IMR-90 (cell line): Measurements from ENCODE around the gene KRTAP10-3. TPM values are rescaled to one million over a fixed set of nuclear protein-coding genes. Genes with fewer than 3 reads are reported as not detected.

Experiments used
- ATAC-seq: fragments of 200-7000 bp; cut with Tn5 transposase; 2 replicates; pipeline ENCODE4 v1.9.1; 2020; ENCODE audit warnings: low read depth, mild to moderate bottlenecking, moderate library complexity
- BruUV-seq: library from RNA; stranded (reverse); fragments of 400-500 nt; replicated peaks from 2 replicates; lab custom pipeline; 2021; lab: Mats Ljungman, UMichigan
- CTCF ChIA-PET: fragments of 300-600 bp; formaldehyde crosslinking; extraction: SDS; loops from one replicate; lab custom pipeline; 2021; ENCODE audit warnings: antibody characterized with exemption; lab: Yijun Ruan, JAX
- POLR2A ChIA-PET: fragments of 300-600 bp; sonication (Branson Sonifier 250); formaldehyde crosslinking; loops from one replicate; lab custom pipeline; 2022; ENCODE audit warnings: antibody characterized with exemption; ENCODE audit not compliant: unreplicated experiment; lab: Charles Lee
- DNase-seq: peaks from one replicate; pipeline ENCODE4 v3.0.0; 2013
- H2AFZ ChIP-seq: replicated peaks from 2 replicates; pipeline ENCODE3; 2013; ENCODE audit warnings: low read length, mild to moderate bottlenecking; ENCODE audit not compliant: poor library complexity
- H2AK5ac ChIP-seq: 2 replicates; pipeline ENCODE4 v1.6.1; 2013; ENCODE audit warnings: low read depth, low read length, inconsistent platforms
- H2AK9ac ChIP-seq: replicated peaks from 2 replicates; pipeline ENCODE3; 2013; ENCODE audit warnings: mild to moderate bottlenecking, low read depth, low read length, moderate library complexity; ENCODE audit not compliant: poor library complexity
- H2BK120ac ChIP-seq: 2 replicates; pipeline ENCODE4 v1.6.1; 2013; ENCODE audit warnings: low read depth, low read length, inconsistent platforms
- H2BK15ac ChIP-seq: 3 replicates; pipeline ENCODE4 v1.6.1; 2013; ENCODE audit warnings: low read depth, low read length, inconsistent platforms
- H2BK20ac ChIP-seq: 2 replicates; pipeline ENCODE4 v1.6.1; 2013; ENCODE audit warnings: low read depth, mild to moderate bottlenecking, inconsistent platforms, low read length, moderate library complexity
- H2BK5ac ChIP-seq: 2 replicates; pipeline ENCODE4 v1.6.1; 2013; ENCODE audit warnings: mild to moderate bottlenecking, low read depth, low read length, inconsistent platforms; ENCODE audit not compliant: poor library complexity, severe bottlenecking
- H3K14ac ChIP-seq: replicated peaks from 2 replicates; pipeline ENCODE4 v1.6.1; 2013; ENCODE audit warnings: low read depth, low read length, inconsistent platforms
- H3K18ac ChIP-seq: 2 replicates; pipeline ENCODE4 v1.6.1; 2013; ENCODE audit warnings: low read depth, low read length, control low read depth
- H3K23ac ChIP-seq: 2 replicates; pipeline ENCODE4 v1.6.1; 2013; ENCODE audit warnings: low read depth, low read length, inconsistent platforms
- H3K27ac ChIP-seq: 2 replicates; pipeline ENCODE4 v1.5.1; 2013; ENCODE audit warnings: mild to moderate bottlenecking, control low read depth, low read length; ENCODE audit not compliant: insufficient read depth
- H3K27me3 ChIP-seq: 2 replicates; pipeline ENCODE4 v1.6.1; 2013; ENCODE audit warnings: low read length; ENCODE audit not compliant: control insufficient read depth, insufficient read depth
- H3K36me3 ChIP-seq: 2 replicates; pipeline ENCODE4 v1.6.1; 2013; ENCODE audit warnings: low read length, mixed read lengths; ENCODE audit not compliant: control insufficient read depth, insufficient read depth
- H3K4ac ChIP-seq: 2 replicates; pipeline ENCODE4 v1.6.1; 2013; ENCODE audit warnings: low read depth, low read length, inconsistent platforms
- H3K4me1 ChIP-seq: 2 replicates; pipeline ENCODE4 v1.6.1; 2013; ENCODE audit warnings: low read length, mixed read lengths; ENCODE audit not compliant: control insufficient read depth, insufficient read depth
- H3K4me2 ChIP-seq: 2 replicates; pipeline ENCODE4 v1.6.1; 2013; ENCODE audit warnings: low read depth, mild to moderate bottlenecking, control low read depth, low read length, moderate library complexity
- H3K4me3 ChIP-seq: 2 replicates; pipeline ENCODE4 v1.5.1; 2013; ENCODE audit warnings: low read depth, mild to moderate bottlenecking, control low read depth, low read length, moderate library complexity; ENCODE audit not compliant: insufficient read depth
- H3K56ac ChIP-seq: 2 replicates; pipeline ENCODE4 v1.6.1; 2013; ENCODE audit warnings: low read length, inconsistent platforms; ENCODE audit not compliant: insufficient read depth; ENCODE audit errors: extremely low read depth
- H3K79me1 ChIP-seq, 2 experiments: 2 replicates each; pipeline ENCODE4 v1.6.1; 2013; ENCODE audit warnings: low read length in 2 of 2, inconsistent platforms in 1 of 2, low read depth in 1 of 2
- H3K9ac ChIP-seq: 2 replicates; pipeline ENCODE4 v1.6.1; 2013; ENCODE audit warnings: low read depth, low read length, control low read depth
- H3K9me1 ChIP-seq: 2 replicates; pipeline ENCODE4 v1.6.1; 2013; ENCODE audit warnings: low read length, inconsistent platforms; ENCODE audit not compliant: insufficient read depth
- H3K9me3 ChIP-seq: 2 replicates; pipeline ENCODE4 v1.6.1; 2013; ENCODE audit warnings: low read length; ENCODE audit not compliant: control insufficient read depth, insufficient read depth
- H4K20me1 ChIP-seq: 2 replicates; pipeline ENCODE4 v1.6.1; 2013; ENCODE audit warnings: low read length, inconsistent platforms; ENCODE audit not compliant: insufficient read depth
- H4K5ac ChIP-seq: 2 replicates; pipeline ENCODE4 v1.6.1; 2013; ENCODE audit warnings: mild to moderate bottlenecking, low read depth, low read length, control low read depth
- H4K8ac ChIP-seq, 2 experiments: 2 replicates each; pipeline ENCODE4 v1.6.1; 2013; ENCODE audit warnings: low read depth in 2 of 2, low read length in 2 of 2, control low read depth in 1 of 2, inconsistent platforms in 1 of 2
- H4K91ac ChIP-seq: 2 replicates; pipeline ENCODE4 v1.6.1; 2013; ENCODE audit warnings: low read depth, low read length, inconsistent platforms; ENCODE audit not compliant: insufficient read depth
- CHD1 ChIP-seq: IDR thresholded peaks from 2 replicates; pipeline ENCODE4 v1.6.1; 2012; ENCODE audit warnings: low read depth, low read length, improper control_type of control experiment
- MAFK ChIP-seq: IDR thresholded peaks from 2 replicates; pipeline ENCODE4 v1.6.1; 2012; ENCODE audit warnings: low read depth, low read length, improper control_type of control experiment
- MAZ ChIP-seq: IDR thresholded peaks from 2 replicates; pipeline ENCODE4 v1.6.1; 2012; ENCODE audit warnings: low read depth, mild to moderate bottlenecking, low read length, improper control_type of control experiment, moderate library complexity, borderline replicate concordance
- POLR2A ChIP-seq: IDR thresholded peaks from 2 replicates; pipeline ENCODE4 v1.6.1; 2012; ENCODE audit warnings: mild to moderate bottlenecking, low read depth, low read length
- RFX5 ChIP-seq: IDR thresholded peaks from 2 replicates; pipeline ENCODE4 v1.8.0; 2012; ENCODE audit warnings: low read depth, mild to moderate bottlenecking, low read length, moderate library complexity
- WGBS, 2 experiments: methylation state at CpG; one replicate each; pipeline versions ENCODE4 v1.1.5 to v1.1.7; 2013; ENCODE audit warnings: missing lambda C conversion rate in 2 of 2; ENCODE audit not compliant: insufficient read length in 1 of 2; ENCODE audit errors: extremely low coverage in 2 of 2; 5-methylcytosine and 5-hydroxymethylcytosine counted together
- dilution Hi-C: fragments of 300-500 bp; cut with HindIII; formaldehyde crosslinking; loops from one replicate; pipeline ENCODE4 v1.14.3; 2018; ENCODE audit warnings: low sequenced_read_pairs; ENCODE audit not compliant: unreplicated experiment
- in situ Hi-C: fragments of 300-500 bp; cut with MboI; formaldehyde crosslinking; loops from 3 replicates; pipeline ENCODE4 v1.14.3; 2019; ENCODE audit warnings: low sequenced_read_pairs, inconsistent platforms, mixed read lengths
- intact Hi-C: fragments of 100-400 bp; cut with micrococcal nuclease; formaldehyde crosslinking; loops from 2 replicates; pipeline ENCODE4 v1.10.0; 2022
- polyA plus RNA-seq, 3 experiments: library from polyadenylated mRNA; depleted of rRNA; stranded (reverse); fragments of >200 nt; gene quantifications; 2 replicates each; pipeline ENCODE4 v1.2.3, GENCODE V29; 2012; ENCODE audit warnings: low replicate concordance in 1 of 3
- total RNA-seq: library from RNA; depleted of rRNA; stranded (reverse); fragments of >200 nt; gene quantifications from 2 replicates; pipeline ENCODE4 v1.2.3, GENCODE V29; 2012
- TF ChIP-seq, protein P1 (sequence below): fragments of 150-350 bp; IDR thresholded peaks from 2 replicates; pipeline ENCODE4 v1.6.1; 2017; ENCODE audit warnings: mild to moderate bottlenecking, antibody characterized with exemption, low read length, low read depth
- TF ChIP-seq, protein P2 (sequence below): conservative IDR thresholded peaks from 2 replicates; pipeline ENCODE4 v1.5.1; 2012; ENCODE audit warnings: mild to moderate bottlenecking, low read depth, low read length, improper control_type of control experiment

Gene KRTAP10-3
- total and polyA plus RNA-seq, 2 of the 4 experiments (the other 2 are of a cell fraction): not detected

DNA sequence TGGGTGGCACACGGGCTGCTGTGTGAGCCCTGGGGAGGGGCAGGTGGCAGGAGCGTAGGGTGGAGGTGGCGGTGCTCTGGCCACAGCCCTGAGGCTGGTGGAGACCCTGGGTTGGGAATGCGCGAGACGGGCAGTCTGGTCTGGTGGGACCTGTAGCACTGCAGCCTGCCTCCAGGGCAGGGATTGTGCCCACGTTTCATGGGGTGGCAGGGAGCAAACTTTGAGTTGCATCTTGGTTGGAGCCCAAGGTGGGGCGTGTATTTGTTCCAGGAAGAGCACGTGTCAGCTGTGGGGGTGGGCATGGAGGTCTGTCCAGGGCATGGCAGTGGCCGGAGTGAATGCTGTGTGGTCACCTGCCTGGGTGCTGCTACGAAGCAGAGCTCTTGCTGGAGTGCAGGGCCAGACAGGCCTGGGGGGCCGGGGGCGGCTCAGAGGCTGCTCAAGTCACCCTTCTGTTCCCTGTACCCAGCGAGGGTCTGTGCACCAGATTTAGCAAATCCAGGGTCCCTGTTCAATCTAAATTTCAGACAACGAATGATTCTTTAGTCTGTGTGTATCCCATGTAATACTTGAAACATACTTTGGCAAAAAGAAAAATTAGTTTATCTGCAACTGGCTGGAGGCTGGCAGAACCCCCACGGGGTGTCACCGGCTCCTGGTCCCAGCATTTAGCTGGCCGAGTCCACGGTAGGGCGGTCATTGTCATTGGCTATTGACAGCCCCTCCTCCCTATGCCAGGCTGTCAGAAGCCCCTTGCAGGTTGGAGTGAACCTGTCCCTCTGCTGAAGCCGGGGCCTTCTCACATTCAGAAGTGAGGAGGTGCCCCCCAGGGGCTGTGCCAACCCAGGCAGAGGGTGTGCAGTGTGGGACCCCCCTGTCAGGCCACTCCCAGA is 45.9 kb downstream of the KRTAP10-3 start:
- intact Hi-C loops (no loop called here), dilution Hi-C loops (no loop called here), in situ Hi-C loops (loop anchor here (25.0 kb wide), 1 partner anchor 425 kb away; the partner anchor contains the start of gene SLX9)
- ChIA-PET POLR2A (no interaction called here), CTCF (no interaction called here)
- no peak overlapping the region for H2AK5ac ChIP-seq
- DNase-seq: no peak
- no peak overlapping the region for H3K4me3 ChIP-seq
- no peak overlapping the region for H2BK15ac ChIP-seq
- H3K56ac ChIP-seq: no peak overlapping the region
- TF ChIP-seq, protein P1, sequence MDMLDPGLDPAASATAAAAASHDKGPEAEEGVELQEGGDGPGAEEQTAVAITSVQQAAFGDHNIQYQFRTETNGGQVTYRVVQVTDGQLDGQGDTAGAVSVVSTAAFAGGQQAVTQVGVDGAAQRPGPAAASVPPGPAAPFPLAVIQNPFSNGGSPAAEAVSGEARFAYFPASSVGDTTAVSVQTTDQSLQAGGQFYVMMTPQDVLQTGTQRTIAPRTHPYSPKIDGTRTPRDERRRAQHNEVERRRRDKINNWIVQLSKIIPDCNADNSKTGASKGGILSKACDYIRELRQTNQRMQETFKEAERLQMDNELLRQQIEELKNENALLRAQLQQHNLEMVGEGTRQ: no peak
- TF ChIP-seq CHD1 (no peak), RFX5 (no peak), POLR2A (no peak), MAZ (no peak), MAFK (no peak)
- TF ChIP-seq, protein P2, sequence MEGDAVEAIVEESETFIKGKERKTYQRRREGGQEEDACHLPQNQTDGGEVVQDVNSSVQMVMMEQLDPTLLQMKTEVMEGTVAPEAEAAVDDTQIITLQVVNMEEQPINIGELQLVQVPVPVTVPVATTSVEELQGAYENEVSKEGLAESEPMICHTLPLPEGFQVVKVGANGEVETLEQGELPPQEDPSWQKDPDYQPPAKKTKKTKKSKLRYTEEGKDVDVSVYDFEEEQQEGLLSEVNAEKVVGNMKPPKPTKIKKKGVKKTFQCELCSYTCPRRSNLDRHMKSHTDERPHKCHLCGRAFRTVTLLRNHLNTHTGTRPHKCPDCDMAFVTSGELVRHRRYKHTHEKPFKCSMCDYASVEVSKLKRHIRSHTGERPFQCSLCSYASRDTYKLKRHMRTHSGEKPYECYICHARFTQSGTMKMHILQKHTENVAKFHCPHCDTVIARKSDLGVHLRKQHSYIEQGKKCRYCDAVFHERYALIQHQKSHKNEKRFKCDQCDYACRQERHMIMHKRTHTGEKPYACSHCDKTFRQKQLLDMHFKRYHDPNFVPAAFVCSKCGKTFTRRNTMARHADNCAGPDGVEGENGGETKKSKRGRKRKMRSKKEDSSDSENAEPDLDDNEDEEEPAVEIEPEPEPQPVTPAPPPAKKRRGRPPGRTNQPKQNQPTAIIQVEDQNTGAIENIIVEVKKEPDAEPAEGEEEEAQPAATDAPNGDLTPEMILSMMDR: no peak
- BruUV-seq: no TSS peak
- H2BK120ac ChIP-seq: no peak overlapping the region
- H4K8ac ChIP-seq: no peak overlapping the region
- H4K5ac ChIP-seq: no peak overlapping the region
- no peak overlapping the region for H3K4me2 ChIP-seq
- H3K79me1 ChIP-seq: no peaks in the 10 kb centered on the region
- no peak overlapping the region for H2AFZ ChIP-seq
- no peaks in the 10 kb centered on the region for H4K20me1 ChIP-seq
- H3K9ac ChIP-seq: no peak overlapping the region
- ATAC-seq: no peak
- H4K91ac ChIP-seq: no peak overlapping the region
- no peaks in the 10 kb centered on the region for H3K9me1 ChIP-seq
- H3K27me3 ChIP-seq: peaks cover 2% of the 10 kb centered on the region; the same call in 1 of the 2 replicates
- H3K27ac ChIP-seq: no peak overlapping the region
- no peak overlapping the region for H2AK9ac ChIP-seq
- 65% methylated on average over 5 of the region's 21 CpGs; no CpG with 5 or more reads in 1 of the 2 experiments for WGBS, 2 experiments
- H3K23ac ChIP-seq: no peak overlapping the region
- no peaks in the 10 kb centered on the region; the same call in 1 of the 2 replicates for H3K9me3 ChIP-seq
- no peak overlapping the region for H2BK20ac ChIP-seq
- no peak overlapping the region for H3K18ac ChIP-seq
- H3K4me1 ChIP-seq: no peaks in the 10 kb centered on the region
- no peak overlapping the region for H2BK5ac ChIP-seq
- no peaks in the 10 kb centered on the region for H3K36me3 ChIP-seq
- H3K14ac ChIP-seq: no peak overlapping the region
- H3K4ac ChIP-seq: no peak overlapping the region
